Measurements from ENCODE around the gene CRKL. TPM values are rescaled to one million over a fixed set of nuclear protein-coding genes. Genes with fewer than 3 reads are reported as not detected.

Gene CRKL
- total RNA-seq, 1 donor from 2014 or later = 59.5 TPM

- TF ChIP-seq CTCF (IDR thresholded peaks at IDR 0.05; ENCODE audit: insufficient read depth, low read depth, low read length) (no peak), EZH2 (IDR thresholded peaks at IDR 0.05; ENCODE audit: insufficient read depth, low read length) (no peak)
- Mint-ChIP-seq H3K36me3 (ENCODE audit: low read depth, unreplicated experiment) (peaks cover 10% of the 10 kb centered on the region), H3K9me3 (ENCODE audit: unreplicated experiment) (peaks cover 11% of the 10 kb centered on the region), H3K27me3 (ENCODE audit: low read depth, unreplicated experiment) (peaks cover 15% of the 10 kb centered on the region), H3K27ac (ENCODE audit: unreplicated experiment) (peak overlapping the region; percentile 77), H3K4me1 (ENCODE audit: low read depth, unreplicated experiment) (peaks cover 2% of the 10 kb centered on the region), H3K4me3 (ENCODE audit: unreplicated experiment) (no peak overlapping the region)
- H3K79me2 ChIP-seq (ENCODE audit: insufficient read depth, low read length) = peaks cover 24% of the 10 kb centered on the region
- H3K4me3 ChIP-seq (ENCODE audit: insufficient read depth, low read depth, low read length) = no peak overlapping the region
- peaks cover 7% of the 10 kb centered on the region for H3K36me3 ChIP-seq (ENCODE audit: insufficient read depth, low read length)
- H3K4me1 ChIP-seq (ENCODE audit: insufficient read depth, low read length) = peaks cover 12% of the 10 kb centered on the region
- H4K20me1 ChIP-seq (ENCODE audit: insufficient read depth, low read length) = peaks cover 3% of the 10 kb centered on the region
- no peaks in the 10 kb centered on the region for H3K27me3 ChIP-seq (ENCODE audit: insufficient read depth, low read length)
- H3K9me3 ChIP-seq (ENCODE audit: insufficient read depth, low read depth, low read length) = peaks cover 5% of the 10 kb centered on the region
- FAIRE-seq (no peak), DNase-seq (ENCODE audit: low read depth) (no peak)
- H3K4me2 ChIP-seq (ENCODE audit: low read length) = no peak overlapping the region
- H3K27ac ChIP-seq (ENCODE audit: low read depth, low read length) = no peak overlapping the region
- no peak overlapping the region for H2AFZ ChIP-seq (ENCODE audit: low read depth, low read length)
- H3K9ac ChIP-seq (ENCODE audit: low read length) = no peak overlapping the region
Observed at GRCh38 chr22:20980523-20980922, 63.3 kb downstream of the CRKL start.

- Histone ChIP-seq H3K36me3 (ENCODE audit: insufficient read depth, low read length) (peaks cover 7% of the 10 kb centered on the region), H3K4me2 (ENCODE audit: low read length) (peak overlapping the region; percentile 96), H3K79me2 (ENCODE audit: insufficient read depth, low read length) (peaks cover 24% of the 10 kb centered on the region), H3K4me3 (ENCODE audit: insufficient read depth, low read depth, low read length) (peak overlapping the region; percentile 72), H3K27ac (ENCODE audit: low read depth, low read length) (peak overlapping the region; percentile 94), H3K9me3 (ENCODE audit: insufficient read depth, low read depth, low read length) (peaks cover 5% of the 10 kb centered on the region), H3K4me1 (ENCODE audit: insufficient read depth, low read length) (peaks cover 12% of the 10 kb centered on the region), H2AFZ (ENCODE audit: low read depth, low read length) (peak overlapping the region; percentile 95), H3K27me3 (ENCODE audit: insufficient read depth, low read length) (no peaks in the 10 kb centered on the region), H4K20me1 (ENCODE audit: insufficient read depth, low read length) (peaks cover 7% of the 10 kb centered on the region), H3K9ac (ENCODE audit: low read length) (peak overlapping the region; percentile 92)
- Mint-ChIP-seq H3K4me3 (ENCODE audit: unreplicated experiment) (peak overlapping the region; percentile 99), H3K27me3 (ENCODE audit: low read depth, unreplicated experiment) (peaks cover 10% of the 10 kb centered on the region), H3K27ac (ENCODE audit: unreplicated experiment) (peak overlapping the region; percentile 75), H3K4me1 (ENCODE audit: low read depth, unreplicated experiment) (peaks cover 2% of the 10 kb centered on the region), H3K36me3 (ENCODE audit: low read depth, unreplicated experiment) (peaks cover 10% of the 10 kb centered on the region), H3K9me3 (ENCODE audit: unreplicated experiment) (peaks cover 9% of the 10 kb centered on the region)
- FAIRE-seq (no peak), DNase-seq (ENCODE audit: low read depth) (no peak)
- TF ChIP-seq CTCF (IDR thresholded peaks at IDR 0.05; ENCODE audit: insufficient read depth, low read depth, low read length) (no peak), EZH2 (IDR thresholded peaks at IDR 0.05; ENCODE audit: insufficient read depth, low read length) (no peak)
Observed at GRCh38 chr22:20980938-20981722, 63.9 kb downstream of the CRKL start.

All from astrocyte (in vitro differentiated cells and primary cell).